HG03139 (cell line): ENCODE results near the gene FBLN7.

Experiments
- ATAC-seq: cut with Tn5 transposase; IDR thresholded peaks from one replicate; pipeline ENCODE4 v1.9.1; 2021; ENCODE audit not compliant: unreplicated experiment

Gene FBLN7

DNA sequence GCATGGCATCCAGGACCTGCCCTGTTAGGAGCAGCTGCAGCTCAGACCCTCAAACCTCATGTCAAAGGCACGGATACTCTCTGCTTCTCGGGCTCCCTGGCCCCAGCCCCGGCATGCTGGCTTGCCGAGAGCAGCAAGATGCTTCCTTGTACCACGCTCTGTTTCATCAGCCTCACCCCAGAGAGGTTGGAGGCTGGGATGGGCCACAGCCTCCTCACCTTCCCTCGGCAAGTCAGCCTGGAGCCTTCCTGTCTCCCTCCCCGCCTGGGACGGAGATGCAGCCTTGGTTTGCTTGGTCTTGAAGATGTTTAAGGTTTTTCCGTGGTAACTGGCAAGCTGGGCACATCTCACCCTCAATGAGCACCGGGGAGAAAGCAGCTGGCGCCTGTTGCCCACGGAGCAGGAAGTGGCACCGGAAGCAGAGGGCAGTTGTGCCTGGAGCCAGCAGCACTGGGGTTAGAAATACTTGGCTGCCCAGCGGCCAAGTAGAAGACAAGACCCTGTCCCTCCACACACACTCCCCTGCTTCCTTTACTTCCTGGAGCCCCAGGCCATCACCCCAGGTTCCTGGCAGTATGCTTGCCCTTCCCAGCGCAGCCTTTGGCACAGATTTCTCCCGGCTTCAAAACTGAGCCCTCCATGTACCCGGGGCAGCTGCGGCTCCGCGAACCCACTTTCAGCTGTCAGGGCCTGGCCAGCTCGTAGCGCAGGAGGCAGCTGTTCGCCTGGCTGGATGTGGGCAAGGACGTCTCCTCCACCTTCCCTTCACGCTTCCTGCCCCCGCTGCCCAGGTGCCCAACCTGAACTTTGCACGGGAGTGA, 17.4 kb downstream of the FBLN7 start:
- ATAC-seq, result no peak

GRCh38 chr2:112156152-112156986, 18.2 kb downstream of the FBLN7 start:
- no peak for ATAC-seq

GRCh38 chr2:112157472-112157871, 19.3 kb downstream of the FBLN7 start:
- no peak for ATAC-seq

DNA sequence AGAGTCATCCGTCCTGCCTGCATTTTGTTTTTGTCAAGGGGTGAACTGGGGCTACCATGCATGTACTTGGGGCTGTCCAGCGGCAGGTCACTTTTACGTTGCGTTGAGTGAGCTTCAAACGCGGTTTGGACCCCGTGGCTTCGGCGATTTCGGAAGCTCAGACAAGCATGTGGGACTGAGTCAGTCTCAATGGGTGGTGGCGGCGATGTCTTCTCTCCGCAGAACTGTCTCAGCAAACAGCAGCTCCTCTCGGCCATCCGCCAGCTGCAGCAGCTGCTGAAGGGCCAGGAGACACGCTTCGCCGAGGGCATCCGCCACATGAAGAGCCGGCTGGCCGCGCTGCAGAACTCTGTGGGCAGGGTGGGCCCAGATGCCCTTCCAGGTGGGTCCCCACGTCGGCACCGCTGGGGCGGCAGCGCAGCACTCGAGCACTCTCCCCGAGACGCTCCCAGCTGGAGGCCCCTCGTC, 21.3 kb downstream of the FBLN7 start:
- no peak for ATAC-seq

- no peak for ATAC-seq
These were observed 22.4 kb downstream of the FBLN7 start for GRCh38 chr2:112160283-112161250.

DNA sequence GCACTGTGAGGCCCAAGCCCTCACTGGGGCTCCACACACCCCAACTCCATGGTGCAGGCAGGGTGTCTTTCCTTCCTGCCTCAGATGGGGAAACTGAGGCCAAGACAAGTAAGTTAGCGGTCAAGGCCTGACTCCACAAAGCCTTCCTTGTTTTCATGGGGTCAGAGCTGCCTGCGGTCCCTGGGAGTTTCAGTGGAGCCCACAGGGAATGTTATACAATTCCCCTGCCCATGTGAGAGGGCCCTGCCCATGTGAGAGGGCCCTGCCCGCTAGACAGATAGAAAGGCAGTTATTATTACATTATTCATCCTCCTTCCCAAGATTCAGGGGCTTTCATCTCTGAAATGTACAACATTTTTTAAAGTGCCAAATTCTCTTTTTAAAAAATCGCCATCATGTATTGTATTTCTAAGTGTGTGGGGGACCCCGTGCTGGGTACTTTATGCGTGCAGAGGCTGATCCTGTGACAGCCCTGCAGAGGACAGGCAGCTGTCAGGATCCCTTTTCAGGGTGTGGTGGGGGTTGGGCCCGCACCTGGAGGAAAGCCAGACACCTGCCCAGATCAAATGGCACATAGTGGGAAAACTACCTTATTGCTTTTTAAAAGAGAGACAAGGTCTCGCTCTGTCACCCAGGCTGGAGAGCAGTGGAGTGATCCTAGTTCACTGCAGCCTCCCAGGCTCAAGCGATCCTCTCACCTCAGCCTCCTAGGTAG, 23.4 kb downstream of the FBLN7 start:
- no peak for ATAC-seq

- ATAC-seq, result no peak
These were observed 24.2 kb downstream of the FBLN7 start for GRCh38 chr2:112162341-112162740.

DNA sequence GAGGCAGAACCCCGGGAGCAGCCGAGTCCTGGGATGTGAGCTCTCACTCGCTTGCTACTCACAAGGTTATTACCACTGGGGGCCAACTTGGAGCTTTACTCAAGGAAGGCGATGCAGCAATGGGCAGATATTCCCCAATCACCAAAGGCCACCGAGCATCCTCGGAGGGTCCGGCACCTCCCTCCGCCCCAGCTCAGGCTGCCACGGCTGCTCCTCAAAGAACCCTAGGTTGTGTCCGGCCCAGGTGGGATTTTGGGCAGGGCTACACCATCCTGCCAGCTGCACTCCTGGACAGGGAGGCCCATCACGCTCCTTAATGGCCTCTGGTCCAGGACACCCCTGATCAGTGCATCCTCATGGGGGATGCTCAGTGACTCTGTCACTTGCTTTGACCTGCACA, 24.8 kb downstream of the FBLN7 start:
- no peak for ATAC-seq

DNA sequence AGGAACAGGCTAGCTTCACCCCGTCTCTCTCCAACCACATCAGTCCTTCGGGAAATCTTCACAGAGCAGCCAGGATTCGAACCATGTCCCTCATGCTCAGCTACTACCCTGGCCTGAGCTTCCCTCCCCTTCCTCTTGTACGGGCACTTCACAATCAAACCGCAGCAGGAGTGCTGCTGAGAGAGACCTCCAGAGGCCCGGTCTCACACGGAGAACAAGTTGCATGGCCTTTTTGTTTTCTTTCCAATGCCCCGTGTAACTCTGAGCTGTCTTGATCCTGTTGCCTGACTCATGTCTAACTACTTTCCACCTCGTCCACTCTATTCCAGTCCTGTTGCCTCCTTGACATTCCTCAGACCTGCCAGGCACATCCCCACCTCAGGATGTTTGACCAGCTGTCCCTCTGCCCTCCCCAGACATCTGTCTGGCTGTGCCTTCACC, 25.4 kb downstream of the FBLN7 start:
- ATAC-seq, result no peak

- ATAC-seq, result no peak
These were observed 26.7 kb downstream of the FBLN7 start for GRCh38 chr2:112164876-112165275.

DNA sequence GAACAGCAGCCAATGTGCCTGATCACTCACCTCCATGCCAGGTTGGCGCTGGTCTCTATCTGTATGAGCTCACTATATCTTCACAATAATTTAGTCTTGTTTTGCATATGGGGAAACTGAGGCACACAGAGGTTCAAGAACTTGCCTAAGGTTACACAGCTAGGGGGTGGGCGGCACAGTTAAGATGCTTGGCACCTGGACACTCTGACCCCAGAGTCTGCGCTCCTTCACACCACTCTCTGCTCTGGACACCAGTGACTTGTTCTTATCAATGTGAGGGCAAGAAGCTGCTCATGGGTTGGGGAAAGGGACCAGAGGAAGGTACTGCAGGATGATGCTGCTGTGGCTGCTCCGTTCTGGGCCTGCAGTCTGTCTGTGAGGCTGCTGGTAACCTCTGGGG, 27.1 kb downstream of the FBLN7 start:
- ATAC-seq, result no peak

- ATAC-seq, result no peak
These were observed 28.8 kb downstream of the FBLN7 start for GRCh38 chr2:112166806-112167499.

GRCh38 chr2:112168422-112169124, 30.4 kb downstream of the FBLN7 start:
- ATAC-seq, result no peak

GRCh38 chr2:112170495-112170894, 32.3 kb downstream of the FBLN7 start:
- no peak for ATAC-seq

GRCh38 chr2:112173646-112174319, 35.6 kb downstream of the FBLN7 start:
- no peak for ATAC-seq

GRCh38 chr2:112174383-112174782, 36.2 kb downstream of the FBLN7 start:
- ATAC-seq, result no peak

GRCh38 chr2:112175333-112175732, 37.1 kb downstream of the FBLN7 start:
- ATAC-seq, result no peak

DNA sequence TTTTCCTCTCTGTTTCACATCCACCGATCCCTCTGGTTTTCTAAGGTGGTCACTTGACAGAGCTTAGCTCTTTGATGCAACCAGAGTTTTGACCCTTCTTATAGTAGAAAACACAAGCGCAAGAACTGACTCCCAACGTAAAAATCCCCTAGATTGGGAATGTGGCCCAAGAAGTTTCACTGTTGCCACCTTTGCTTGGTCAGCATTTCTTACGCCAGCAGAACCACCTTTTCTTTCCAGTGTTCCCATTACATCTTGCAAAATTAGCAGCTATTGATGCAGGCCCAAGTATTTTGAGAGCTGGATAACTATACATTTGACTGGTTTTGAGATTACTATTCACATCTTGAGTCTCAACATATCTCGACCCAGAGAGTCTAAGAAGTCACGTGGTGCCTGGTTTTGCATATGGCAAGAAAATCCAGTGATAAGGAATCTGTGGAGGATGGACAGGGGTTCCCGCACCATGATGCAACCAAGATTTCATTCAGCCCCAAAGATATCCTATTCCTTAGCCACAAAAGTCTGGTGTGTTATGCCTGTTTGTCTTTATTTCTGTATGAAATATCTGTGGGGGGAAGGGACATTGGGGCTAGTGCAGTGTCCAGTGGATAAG, 37.9 kb downstream of the FBLN7 start:
- ATAC-seq, result no peak
